Endothelial cell of hepatic sinusoid (primary cell): Measurements from ENCODE around the gene LSP1.

ENCODE experiments used
- in situ Hi-C: cut with HindIII; loops from 2 replicates; pipeline ENCODE4 v1.10.0; 2017; ENCODE audit warnings: low sequenced_read_pairs

LSP1 gene

GRCh38 chr11:1852877-1853276, at the start of gene LSP1:
Gene LSP1 (plus strand): TSS chr11:1853084. CDS start chr11:1853145, 61 bp downstream.
- in situ Hi-C loops = no loop called here

- in situ Hi-C loops = loop anchor here (25.0 kb wide), 1 partner anchor 91 kb away; no protein-coding TSS in a partner anchor
These were observed 49.6 kb upstream of the LSP1 start for GRCh38 chr11:1803246-1803645.

GRCh38 chr11:1803835-1804519, 48.9 kb upstream of the LSP1 start:
- in situ Hi-C loops = loop anchor here (25.0 kb wide), 1 partner anchor 92 kb away; no protein-coding TSS in a partner anchor

- in situ Hi-C loops = loop anchor here (25.0 kb wide), 1 partner anchor 93 kb away; no protein-coding TSS in a partner anchor
These were observed 47.4 kb upstream of the LSP1 start for GRCh38 chr11:1805525-1805924.

- in situ Hi-C loops = loop anchor here (25.0 kb wide), 1 partner anchor 95 kb away; no protein-coding TSS in a partner anchor
These were observed 45.5 kb upstream of the LSP1 start for GRCh38 chr11:1807264-1807995.

- in situ Hi-C loops = loop anchor here (25.0 kb wide), 1 partner anchor 98 kb away; no protein-coding TSS in a partner anchor
These were observed 42.1 kb upstream of the LSP1 start for GRCh38 chr11:1810761-1811160.

GRCh38 chr11:1812274-1812673, 40.6 kb upstream of the LSP1 start:
- in situ Hi-C loops = loop anchor here (25.0 kb wide), 1 partner anchor 100 kb away; no protein-coding TSS in a partner anchor

GRCh38 chr11:1812801-1813200, 40.1 kb upstream of the LSP1 start:
- in situ Hi-C loops = loop anchor here (25.0 kb wide), 1 partner anchor 100 kb away; no protein-coding TSS in a partner anchor

- in situ Hi-C loops = loop anchor here (25.0 kb wide), 1 partner anchor 101 kb away; no protein-coding TSS in a partner anchor
These were observed 39.5 kb upstream of the LSP1 start for GRCh38 chr11:1813356-1813755.

GRCh38 chr11:1814691-1815090, 38.2 kb upstream of the LSP1 start:
- in situ Hi-C loops = loop anchor here (25.0 kb wide), 1 partner anchor 102 kb away; no protein-coding TSS in a partner anchor

- in situ Hi-C loops = loop anchor here (25.0 kb wide), 1 partner anchor 103 kb away; no protein-coding TSS in a partner anchor
These were observed 37.6 kb upstream of the LSP1 start for GRCh38 chr11:1815311-1815710.

GRCh38 chr11:1815751-1816150, 37.1 kb upstream of the LSP1 start:
- in situ Hi-C loops = loop anchor here (25.0 kb wide), 1 partner anchor 103 kb away; no protein-coding TSS in a partner anchor

- in situ Hi-C loops = loop anchor here (25.0 kb wide), 1 partner anchor 105 kb away; no protein-coding TSS in a partner anchor
These were observed 35.9 kb upstream of the LSP1 start for GRCh38 chr11:1817000-1817399.

- in situ Hi-C loops = loop anchor here (25.0 kb wide), 1 partner anchor 105 kb away; no protein-coding TSS in a partner anchor
These were observed 35.4 kb upstream of the LSP1 start for GRCh38 chr11:1817511-1817910.

- in situ Hi-C loops = loop anchor here (25.0 kb wide), 1 partner anchor 107 kb away; no protein-coding TSS in a partner anchor
These were observed 33.8 kb upstream of the LSP1 start for GRCh38 chr11:1819074-1819473.

GRCh38 chr11:1820463-1821325, 32.2 kb upstream of the LSP1 start:
- in situ Hi-C loops = loop anchor here (25.0 kb wide), 1 partner anchor 108 kb away; no protein-coding TSS in a partner anchor

- in situ Hi-C loops = loop anchor here (25.0 kb wide), 1 partner anchor 109 kb away; no protein-coding TSS in a partner anchor
These were observed 31.3 kb upstream of the LSP1 start for GRCh38 chr11:1821562-1821961.

- in situ Hi-C loops = loop anchor here (25.0 kb wide), 1 partner anchor 111 kb away; no protein-coding TSS in a partner anchor
These were observed 30.1 kb upstream of the LSP1 start for GRCh38 chr11:1822648-1823375.
